ENCODE data around the gene SLC4A1. TPM values are rescaled to one million over a fixed set of nuclear protein-coding genes. Genes with fewer than 3 reads are reported as not detected.

The SLC4A1 gene
- polyA plus RNA-seq, 1 experiment = not detected

- peak overlapping the region; percentile 74 for H3K4me3 ChIP-seq (ENCODE audit: low read depth, low read length)
- ChIA-PET CTCF (interaction anchor here (0.6 to 2.6 kb wide), 2 partner anchors 10 to 66 kb away, joined by 3 to 18 read pairs; no protein-coding TSS in a partner anchor), POLR2A (no interaction called here)
- no peak for DNase-seq (ENCODE audit: low read depth)
- TF ChIP-seq CTCF (IDR thresholded peaks at IDR 0.05; ENCODE audit: insufficient read depth, low read depth, low read length) = no peak
- H3K36me3 ChIP-seq (ENCODE audit: control insufficient read depth, insufficient read depth, low read length) = peaks cover 10% of the 10 kb centered on the region
- H3K27me3 ChIP-seq (ENCODE audit: control insufficient read depth, insufficient read depth, low read length) = no peaks in the 10 kb centered on the region
Measured at GRCh38 chr17:44200478-44201155, 67.3 kb downstream of the SLC4A1 start.

- ChIA-PET POLR2A (interaction anchor here (0.6 to 0.7 kb wide), 3 partner anchors 15 to 362 kb away, joined by 5 to 20 read pairs (median 9); no protein-coding TSS in a partner anchor), CTCF (interaction anchor here (3.2 kb wide), 1 partner anchor 10 kb away, joined by 19 read pairs; no protein-coding TSS in a partner anchor)
- H3K4me3 ChIP-seq (ENCODE audit: low read depth, low read length) = peak within 1 kb of the TSS; percentile 74
- no peaks in the 10 kb centered on the region for H3K27me3 ChIP-seq (ENCODE audit: control insufficient read depth, insufficient read depth, low read length)
- peak; percentile 84 for DNase-seq (ENCODE audit: low read depth)
- no peak for TF ChIP-seq CTCF (IDR thresholded peaks at IDR 0.05; ENCODE audit: insufficient read depth, low read depth, low read length)
- H3K36me3 ChIP-seq (ENCODE audit: control insufficient read depth, insufficient read depth, low read length) = peaks cover 15% of the 10 kb centered on the region
Measured at GRCh38 chr17:44199553-44200477, 68.1 kb downstream of the SLC4A1 start, which contains the start of gene ATXN7L3. ATXN7L3 (minus strand) TSS chr17:44199884; CDS start chr17:44198070, 1,814 bp downstream.

- H3K27me3 ChIP-seq (ENCODE audit: control insufficient read depth, insufficient read depth, low read length) = no peaks in the 10 kb centered on the region
- peak overlapping the region; percentile 69 for H3K4me3 ChIP-seq (ENCODE audit: low read depth, low read length)
- POLR2A ChIA-PET = interaction anchor here (0.7 kb wide), 1 partner anchor 14 kb away, joined by 9 read pairs; no protein-coding TSS in a partner anchor
- H3K36me3 ChIP-seq (ENCODE audit: control insufficient read depth, insufficient read depth, low read length) = peaks cover 23% of the 10 kb centered on the region
- CTCF ChIA-PET = interaction anchor here (0.8 to 3.2 kb wide), 5 partner anchors 11 to 146 kb away, joined by 3 to 19 read pairs (median 7); partner anchors contain the start of gene GRN
- DNase-seq (ENCODE audit: low read depth) = no peak
- no peak; the same call in 1 of the 2 replicates for TF ChIP-seq CTCF (IDR thresholded peaks at IDR 0.05; ENCODE audit: insufficient read depth, low read depth, low read length)
Measured at GRCh38 chr17:44198721-44199552, 69.0 kb downstream of the SLC4A1 start.

Small RNA genes within 50 kb of the gene (small RNA-seq; reads per million reads assigned to genes)
- gene MIR6782 (ENCODE audit: insufficient read length, low read depth, low replicate concordance) (not detected), gene RF00012 (ENCODE audit: insufficient read length, low read depth, low replicate concordance) (not detected), gene RN7SL507P (ENCODE audit: insufficient read length, low read depth, low replicate concordance) (not detected), gene RNU6-453P (ENCODE audit: insufficient read length, low read depth, low replicate concordance) (not detected)

Other genes starting within 250 kb of the SLC4A1 start
- 36.3 and 51.7 TPM in 2 replicates for gene LSM12, start 201.5 kb downstream of the SLC4A1 start, polyA plus RNA-seq (2011; rRNA removed)
- 115 and 151 TPM in 2 replicates for gene G6PC3, start 197.4 kb downstream of the SLC4A1 start, polyA plus RNA-seq (2011; rRNA removed)
- 46.4 and 102 TPM in 2 replicates for gene HDAC5, start 144.5 kb downstream of the SLC4A1 start, polyA plus RNA-seq (2011; rRNA removed)
- 2.1 and 3.4 TPM in 2 replicates for gene HROB, start 126.2 kb downstream of the SLC4A1 start, polyA plus RNA-seq (2011; rRNA removed)
- gene ASB16, start 97.4 kb downstream of the SLC4A1 start, polyA plus RNA-seq (2011; rRNA removed) = 0.04 TPM in 1 of 2 replicates, not detected in the other
- 43.8 and 64.0 TPM in 2 replicates for gene TMUB2, start 81.2 kb downstream of the SLC4A1 start, polyA plus RNA-seq (2011; rRNA removed)
- gene ATXN7L3, start 68.3 kb downstream of the SLC4A1 start, polyA plus RNA-seq (2011; rRNA removed) = 47.0 and 53.9 TPM in 2 replicates
- gene UBTF, start 48.5 kb downstream of the SLC4A1 start, polyA plus RNA-seq (2011; rRNA removed) = 19.8 and 21.1 TPM in 2 replicates
- gene RUNDC3A, start 40.5 kb upstream of the SLC4A1 start, polyA plus RNA-seq (2011; rRNA removed) = 0.31 and 0.58 TPM in 2 replicates
- 51.9 and 84.5 TPM in 2 replicates for gene SLC25A39, start 56.7 kb upstream of the SLC4A1 start, polyA plus RNA-seq (2011; rRNA removed)
- 213 and 581 TPM in 2 replicates for gene GRN, start 77.2 kb upstream of the SLC4A1 start, polyA plus RNA-seq (2011; rRNA removed)
- gene FAM171A2, start 95.7 kb upstream of the SLC4A1 start, polyA plus RNA-seq (2011; rRNA removed) = 1.3 and 2.3 TPM in 2 replicates
- 0.05 and 0.11 TPM in 2 replicates for gene ITGA2B, start 121.5 kb upstream of the SLC4A1 start, polyA plus RNA-seq (2011; rRNA removed)
- 12.4 and 13.7 TPM in 2 replicates for gene GPATCH8, start 235.3 kb upstream of the SLC4A1 start, polyA plus RNA-seq (2011; rRNA removed)

Measured in BJ (cell line).